H1 (cell line): Measurements from ENCODE around the gene TMEM209. TPM values are rescaled to one million over a fixed set of nuclear protein-coding genes. Genes with fewer than 3 reads are reported as not detected.

Experiments used
- BRCA1 ChIP-seq: IDR thresholded peaks from 2 replicates; pipeline ENCODE4 v1.6.1; 2012; ENCODE audit warnings: low read depth, low read length, improper control_type of control experiment
- JUN ChIP-seq: IDR thresholded peaks from 2 replicates; pipeline ENCODE4 v1.6.1; 2011; ENCODE audit warnings: low read depth, mild to moderate bottlenecking, improper control_type of control experiment, low read length
- NRF1 ChIP-seq: IDR thresholded peaks from 2 replicates; pipeline ENCODE4 v1.6.1; 2011; ENCODE audit warnings: mild to moderate bottlenecking, low read depth, low read length, improper control_type of control experiment
- SAP30 ChIP-seq: fragments of 300-600 bp; sonication (generic); IDR thresholded peaks from 2 replicates; pipeline ENCODE4 v1.7.1; 2012; ENCODE audit warnings: low read length, moderate library complexity, mild to moderate bottlenecking, inconsistent platforms; ENCODE audit not compliant: insufficient read depth, insufficient replicate concordance
- SP1 ChIP-seq: IDR thresholded peaks from 2 replicates; pipeline ENCODE4 v1.6.1; 2011; ENCODE audit warnings: low read depth, low read length
- SRF ChIP-seq: IDR thresholded peaks from 2 replicates; pipeline ENCODE4 v1.6.1; 2011; ENCODE audit warnings: mild to moderate bottlenecking, low read depth, low read length, moderate library complexity
- SUZ12 ChIP-seq: fragments of 200-600 bp; sonication (generic); IDR thresholded peaks from 2 replicates; pipeline ENCODE4 v1.6.1; 2012; ENCODE audit warnings: mild to moderate bottlenecking, inconsistent platforms, low read length, moderate library complexity, mixed read lengths
- polyA plus RNA-seq, 7 experiments: library from polyadenylated mRNA; depleted of rRNA in 3 of 7; stranded (reverse) in 5 of 7; unstranded in 2 of 7; fragments of >200 nt in 5 of 7; fragments of 200-250 nt in 2 of 7; gene quantifications; 1 replicate in 5 of 7; 2 replicates in 1 of 7; 4 replicates in 1 of 7; pipeline versions ENCODE4 v1.2.1 to v1.2.3, GENCODE V29; 2011 to 2013; ENCODE audit warnings: missing spikeins in 2 of 7, mixed read lengths in 2 of 7
- total RNA-seq: library from RNA; stranded (reverse); fragmentation: NEBNext Ultra II Directional; extraction: Animal tissue kit (Norgen Biotek cat#: 25700); gene quantifications from 2 replicates; pipeline ENCODE4 v1.2.1, GENCODE V29; 2021
- TF ChIP-seq, protein P1 (sequence below): fragments of 300-600 bp; sonication (generic); IDR thresholded peaks from 2 replicates; pipeline ENCODE4 v1.7.1; 2012; ENCODE audit warnings: low read length, moderate library complexity, mild to moderate bottlenecking, inconsistent platforms; ENCODE audit not compliant: insufficient replicate concordance
- TF ChIP-seq, protein P2 (sequence below): IDR thresholded peaks from 2 replicates; pipeline ENCODE4 v1.6.1; 2011; ENCODE audit warnings: low read depth, mild to moderate bottlenecking, low read length; ENCODE audit not compliant: insufficient read depth

Gene TMEM209
- total and polyA plus RNA-seq, 2 of the 8 experiments (the other 6 are each of a cell fraction or from before 2014, with no cell fraction given) = 28.5 to 30.5 TPM

DNA sequence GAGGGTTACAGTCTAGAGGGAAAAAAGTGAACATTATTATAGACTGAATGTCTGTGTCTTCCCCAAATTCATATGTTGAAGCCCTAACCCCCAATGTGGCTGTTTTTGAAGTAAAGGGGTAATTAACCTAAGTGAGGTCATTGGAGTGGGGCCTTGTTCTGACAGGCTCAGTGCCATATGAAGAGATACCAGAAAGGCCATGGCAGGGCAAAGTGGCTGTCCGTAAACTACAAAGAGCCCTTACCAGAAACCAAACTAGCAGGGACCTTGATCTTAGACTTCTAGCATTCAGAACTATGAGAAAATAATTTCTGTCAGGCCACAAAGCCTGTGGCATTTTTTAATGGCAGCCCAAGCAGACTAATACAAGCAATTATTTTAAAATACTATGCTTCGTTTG is 8.7 kb downstream of the TMEM209 start (continued):
- TF ChIP-seq, protein P1, sequence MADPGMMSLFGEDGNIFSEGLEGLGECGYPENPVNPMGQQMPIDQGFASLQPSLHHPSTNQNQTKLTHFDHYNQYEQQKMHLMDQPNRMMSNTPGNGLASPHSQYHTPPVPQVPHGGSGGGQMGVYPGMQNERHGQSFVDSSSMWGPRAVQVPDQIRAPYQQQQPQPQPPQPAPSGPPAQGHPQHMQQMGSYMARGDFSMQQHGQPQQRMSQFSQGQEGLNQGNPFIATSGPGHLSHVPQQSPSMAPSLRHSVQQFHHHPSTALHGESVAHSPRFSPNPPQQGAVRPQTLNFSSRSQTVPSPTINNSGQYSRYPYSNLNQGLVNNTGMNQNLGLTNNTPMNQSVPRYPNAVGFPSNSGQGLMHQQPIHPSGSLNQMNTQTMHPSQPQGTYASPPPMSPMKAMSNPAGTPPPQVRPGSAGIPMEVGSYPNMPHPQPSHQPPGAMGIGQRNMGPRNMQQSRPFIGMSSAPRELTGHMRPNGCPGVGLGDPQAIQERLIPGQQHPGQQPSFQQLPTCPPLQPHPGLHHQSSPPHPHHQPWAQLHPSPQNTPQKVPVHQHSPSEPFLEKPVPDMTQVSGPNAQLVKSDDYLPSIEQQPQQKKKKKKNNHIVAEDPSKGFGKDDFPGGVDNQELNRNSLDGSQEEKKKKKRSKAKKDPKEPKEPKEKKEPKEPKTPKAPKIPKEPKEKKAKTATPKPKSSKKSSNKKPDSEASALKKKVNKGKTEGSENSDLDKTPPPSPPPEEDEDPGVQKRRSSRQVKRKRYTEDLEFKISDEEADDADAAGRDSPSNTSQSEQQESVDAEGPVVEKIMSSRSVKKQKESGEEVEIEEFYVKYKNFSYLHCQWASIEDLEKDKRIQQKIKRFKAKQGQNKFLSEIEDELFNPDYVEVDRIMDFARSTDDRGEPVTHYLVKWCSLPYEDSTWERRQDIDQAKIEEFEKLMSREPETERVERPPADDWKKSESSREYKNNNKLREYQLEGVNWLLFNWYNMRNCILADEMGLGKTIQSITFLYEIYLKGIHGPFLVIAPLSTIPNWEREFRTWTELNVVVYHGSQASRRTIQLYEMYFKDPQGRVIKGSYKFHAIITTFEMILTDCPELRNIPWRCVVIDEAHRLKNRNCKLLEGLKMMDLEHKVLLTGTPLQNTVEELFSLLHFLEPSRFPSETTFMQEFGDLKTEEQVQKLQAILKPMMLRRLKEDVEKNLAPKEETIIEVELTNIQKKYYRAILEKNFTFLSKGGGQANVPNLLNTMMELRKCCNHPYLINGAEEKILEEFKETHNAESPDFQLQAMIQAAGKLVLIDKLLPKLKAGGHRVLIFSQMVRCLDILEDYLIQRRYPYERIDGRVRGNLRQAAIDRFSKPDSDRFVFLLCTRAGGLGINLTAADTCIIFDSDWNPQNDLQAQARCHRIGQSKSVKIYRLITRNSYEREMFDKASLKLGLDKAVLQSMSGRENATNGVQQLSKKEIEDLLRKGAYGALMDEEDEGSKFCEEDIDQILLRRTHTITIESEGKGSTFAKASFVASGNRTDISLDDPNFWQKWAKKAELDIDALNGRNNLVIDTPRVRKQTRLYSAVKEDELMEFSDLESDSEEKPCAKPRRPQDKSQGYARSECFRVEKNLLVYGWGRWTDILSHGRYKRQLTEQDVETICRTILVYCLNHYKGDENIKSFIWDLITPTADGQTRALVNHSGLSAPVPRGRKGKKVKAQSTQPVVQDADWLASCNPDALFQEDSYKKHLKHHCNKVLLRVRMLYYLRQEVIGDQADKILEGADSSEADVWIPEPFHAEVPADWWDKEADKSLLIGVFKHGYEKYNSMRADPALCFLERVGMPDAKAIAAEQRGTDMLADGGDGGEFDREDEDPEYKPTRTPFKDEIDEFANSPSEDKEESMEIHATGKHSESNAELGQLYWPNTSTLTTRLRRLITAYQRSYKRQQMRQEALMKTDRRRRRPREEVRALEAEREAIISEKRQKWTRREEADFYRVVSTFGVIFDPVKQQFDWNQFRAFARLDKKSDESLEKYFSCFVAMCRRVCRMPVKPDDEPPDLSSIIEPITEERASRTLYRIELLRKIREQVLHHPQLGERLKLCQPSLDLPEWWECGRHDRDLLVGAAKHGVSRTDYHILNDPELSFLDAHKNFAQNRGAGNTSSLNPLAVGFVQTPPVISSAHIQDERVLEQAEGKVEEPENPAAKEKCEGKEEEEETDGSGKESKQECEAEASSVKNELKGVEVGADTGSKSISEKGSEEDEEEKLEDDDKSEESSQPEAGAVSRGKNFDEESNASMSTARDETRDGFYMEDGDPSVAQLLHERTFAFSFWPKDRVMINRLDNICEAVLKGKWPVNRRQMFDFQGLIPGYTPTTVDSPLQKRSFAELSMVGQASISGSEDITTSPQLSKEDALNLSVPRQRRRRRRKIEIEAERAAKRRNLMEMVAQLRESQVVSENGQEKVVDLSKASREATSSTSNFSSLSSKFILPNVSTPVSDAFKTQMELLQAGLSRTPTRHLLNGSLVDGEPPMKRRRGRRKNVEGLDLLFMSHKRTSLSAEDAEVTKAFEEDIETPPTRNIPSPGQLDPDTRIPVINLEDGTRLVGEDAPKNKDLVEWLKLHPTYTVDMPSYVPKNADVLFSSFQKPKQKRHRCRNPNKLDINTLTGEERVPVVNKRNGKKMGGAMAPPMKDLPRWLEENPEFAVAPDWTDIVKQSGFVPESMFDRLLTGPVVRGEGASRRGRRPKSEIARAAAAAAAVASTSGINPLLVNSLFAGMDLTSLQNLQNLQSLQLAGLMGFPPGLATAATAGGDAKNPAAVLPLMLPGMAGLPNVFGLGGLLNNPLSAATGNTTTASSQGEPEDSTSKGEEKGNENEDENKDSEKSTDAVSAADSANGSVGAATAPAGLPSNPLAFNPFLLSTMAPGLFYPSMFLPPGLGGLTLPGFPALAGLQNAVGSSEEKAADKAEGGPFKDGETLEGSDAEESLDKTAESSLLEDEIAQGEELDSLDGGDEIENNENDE = no peak
- TF ChIP-seq SAP30 (no peak), SUZ12 (no peak), JUN (no peak), BRCA1 (no peak), SRF (no peak), SP1 (no peak), NRF1 (no peak)
- TF ChIP-seq, protein P2, sequence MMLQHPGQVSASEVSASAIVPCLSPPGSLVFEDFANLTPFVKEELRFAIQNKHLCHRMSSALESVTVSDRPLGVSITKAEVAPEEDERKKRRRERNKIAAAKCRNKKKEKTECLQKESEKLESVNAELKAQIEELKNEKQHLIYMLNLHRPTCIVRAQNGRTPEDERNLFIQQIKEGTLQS = no peak
